ENCODE data around the gene CAPNS2.

Gene CAPNS2

DNA sequence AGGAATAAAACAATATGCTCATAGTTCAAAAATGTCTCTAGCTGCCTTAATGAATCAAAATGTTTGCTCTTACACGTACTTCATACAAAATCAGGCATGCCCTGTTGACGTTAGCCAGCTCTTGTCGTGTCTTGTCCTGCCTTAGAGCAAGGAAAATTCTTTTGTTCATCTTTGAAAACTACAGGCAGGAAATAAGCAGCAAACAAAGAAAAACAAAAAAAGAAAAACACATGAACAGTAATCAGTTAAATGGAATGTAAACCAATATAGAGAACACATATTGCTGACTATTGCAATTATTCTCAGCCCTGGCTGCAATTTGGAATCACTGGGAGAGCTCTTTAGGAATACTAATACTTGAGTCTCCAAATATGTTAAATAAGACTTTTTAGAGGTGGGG, 1.7 kb downstream of the CAPNS2 start:
- no peak overlapping the region for H3K4me3 ChIP-seq (replicated peaks; ENCODE audit: insufficient read depth, low read length)
- H3K27ac ChIP-seq (replicated peaks), result peak overlapping the region; percentile 66
- TF ChIP-seq SPI1 (IDR thresholded peaks at IDR 0.05; ENCODE audit: borderline replicate concordance, low read depth) (no peak), GABPA (IDR thresholded peaks at IDR 0.05; ENCODE audit: low read depth) (no peak), POLR2AphosphoS5 (IDR thresholded peaks at IDR 0.05; ENCODE audit: low read depth) (no peak)
- TF ChIP-seq, protein P1, sequence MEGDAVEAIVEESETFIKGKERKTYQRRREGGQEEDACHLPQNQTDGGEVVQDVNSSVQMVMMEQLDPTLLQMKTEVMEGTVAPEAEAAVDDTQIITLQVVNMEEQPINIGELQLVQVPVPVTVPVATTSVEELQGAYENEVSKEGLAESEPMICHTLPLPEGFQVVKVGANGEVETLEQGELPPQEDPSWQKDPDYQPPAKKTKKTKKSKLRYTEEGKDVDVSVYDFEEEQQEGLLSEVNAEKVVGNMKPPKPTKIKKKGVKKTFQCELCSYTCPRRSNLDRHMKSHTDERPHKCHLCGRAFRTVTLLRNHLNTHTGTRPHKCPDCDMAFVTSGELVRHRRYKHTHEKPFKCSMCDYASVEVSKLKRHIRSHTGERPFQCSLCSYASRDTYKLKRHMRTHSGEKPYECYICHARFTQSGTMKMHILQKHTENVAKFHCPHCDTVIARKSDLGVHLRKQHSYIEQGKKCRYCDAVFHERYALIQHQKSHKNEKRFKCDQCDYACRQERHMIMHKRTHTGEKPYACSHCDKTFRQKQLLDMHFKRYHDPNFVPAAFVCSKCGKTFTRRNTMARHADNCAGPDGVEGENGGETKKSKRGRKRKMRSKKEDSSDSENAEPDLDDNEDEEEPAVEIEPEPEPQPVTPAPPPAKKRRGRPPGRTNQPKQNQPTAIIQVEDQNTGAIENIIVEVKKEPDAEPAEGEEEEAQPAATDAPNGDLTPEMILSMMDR (IDR thresholded peaks at IDR 0.05; ENCODE audit: insufficient read depth, low read length), result no peak
- TF ChIP-seq, protein P2, sequence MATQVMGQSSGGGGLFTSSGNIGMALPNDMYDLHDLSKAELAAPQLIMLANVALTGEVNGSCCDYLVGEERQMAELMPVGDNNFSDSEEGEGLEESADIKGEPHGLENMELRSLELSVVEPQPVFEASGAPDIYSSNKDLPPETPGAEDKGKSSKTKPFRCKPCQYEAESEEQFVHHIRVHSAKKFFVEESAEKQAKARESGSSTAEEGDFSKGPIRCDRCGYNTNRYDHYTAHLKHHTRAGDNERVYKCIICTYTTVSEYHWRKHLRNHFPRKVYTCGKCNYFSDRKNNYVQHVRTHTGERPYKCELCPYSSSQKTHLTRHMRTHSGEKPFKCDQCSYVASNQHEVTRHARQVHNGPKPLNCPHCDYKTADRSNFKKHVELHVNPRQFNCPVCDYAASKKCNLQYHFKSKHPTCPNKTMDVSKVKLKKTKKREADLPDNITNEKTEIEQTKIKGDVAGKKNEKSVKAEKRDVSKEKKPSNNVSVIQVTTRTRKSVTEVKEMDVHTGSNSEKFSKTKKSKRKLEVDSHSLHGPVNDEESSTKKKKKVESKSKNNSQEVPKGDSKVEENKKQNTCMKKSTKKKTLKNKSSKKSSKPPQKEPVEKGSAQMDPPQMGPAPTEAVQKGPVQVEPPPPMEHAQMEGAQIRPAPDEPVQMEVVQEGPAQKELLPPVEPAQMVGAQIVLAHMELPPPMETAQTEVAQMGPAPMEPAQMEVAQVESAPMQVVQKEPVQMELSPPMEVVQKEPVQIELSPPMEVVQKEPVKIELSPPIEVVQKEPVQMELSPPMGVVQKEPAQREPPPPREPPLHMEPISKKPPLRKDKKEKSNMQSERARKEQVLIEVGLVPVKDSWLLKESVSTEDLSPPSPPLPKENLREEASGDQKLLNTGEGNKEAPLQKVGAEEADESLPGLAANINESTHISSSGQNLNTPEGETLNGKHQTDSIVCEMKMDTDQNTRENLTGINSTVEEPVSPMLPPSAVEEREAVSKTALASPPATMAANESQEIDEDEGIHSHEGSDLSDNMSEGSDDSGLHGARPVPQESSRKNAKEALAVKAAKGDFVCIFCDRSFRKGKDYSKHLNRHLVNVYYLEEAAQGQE (IDR thresholded peaks at IDR 0.05; ENCODE audit: insufficient replicate concordance, low read depth), result no peak
- H3K27me3 ChIP-seq (ENCODE audit: insufficient read depth, poor library complexity, severe bottlenecking), result no peaks in the 10 kb centered on the region
- DNase-seq (ENCODE audit: low read depth in 1 of 2, low spot score in 1 of 2), result no peak

DNA sequence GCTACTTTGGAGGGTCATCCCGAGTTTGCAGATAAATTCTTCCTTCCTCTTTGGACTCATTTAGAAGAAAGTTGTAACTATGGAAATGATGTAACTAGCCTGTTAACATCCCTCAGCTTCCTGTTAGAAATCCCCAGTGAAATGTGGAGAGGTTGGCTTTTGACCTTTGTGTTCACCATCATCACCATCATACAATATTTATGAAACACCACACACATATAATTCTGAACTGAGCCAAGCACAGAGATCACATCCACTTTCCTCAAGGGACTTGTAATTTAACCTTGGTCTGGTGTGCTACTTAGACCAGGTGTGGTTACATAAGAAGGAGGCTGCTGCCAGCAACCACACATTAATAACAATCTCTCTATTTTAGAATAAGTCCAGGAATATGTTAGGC, 2.5 kb downstream of the CAPNS2 start:
- peak; percentile 43 to 62 for DNase-seq (ENCODE audit: low read depth in 1 of 2, low spot score in 1 of 2)
- Histone ChIP-seq H3K27ac (replicated peaks) (peak overlapping the region; percentile 48), H3K4me3 (replicated peaks; ENCODE audit: insufficient read depth, low read length) (no peak overlapping the region), H3K27me3 (ENCODE audit: insufficient read depth, poor library complexity, severe bottlenecking) (no peaks in the 10 kb centered on the region)
- TF ChIP-seq, protein P2 (IDR thresholded peaks at IDR 0.05; ENCODE audit: insufficient replicate concordance, low read depth), result no peak

- no peak for DNase-seq (ENCODE audit: low read depth in 1 of 2, low spot score in 1 of 2)
Measured at GRCh38 chr16:55570159-55570558, 3.7 kb downstream of the CAPNS2 start.

More at GRCh38 chr16:55570159-55570558, 3.7 kb downstream of the CAPNS2 start:
- TF ChIP-seq, protein P2 (IDR thresholded peaks at IDR 0.05; ENCODE audit: insufficient replicate concordance, low read depth), result no peak
- TF ChIP-seq GABPA (IDR thresholded peaks at IDR 0.05; ENCODE audit: low read depth) (no peak), POLR2AphosphoS5 (IDR thresholded peaks at IDR 0.05; ENCODE audit: low read depth) (no peak), SPI1 (IDR thresholded peaks at IDR 0.05; ENCODE audit: borderline replicate concordance, low read depth) (no peak)
- TF ChIP-seq, protein P1 (IDR thresholded peaks at IDR 0.05; ENCODE audit: insufficient read depth, low read length), result no peak
- Histone ChIP-seq H3K27ac (replicated peaks) (no peak overlapping the region), H3K27me3 (ENCODE audit: insufficient read depth, poor library complexity, severe bottlenecking) (no peaks in the 10 kb centered on the region), H3K4me3 (replicated peaks; ENCODE audit: insufficient read depth, low read length) (no peak overlapping the region)
